IMR-90 (cell line): Measurements from ENCODE around the gene PTPRN2. TPM values are rescaled to one million over a fixed set of nuclear protein-coding genes. Genes with fewer than 3 reads are reported as not detected.

Experiments
- ATAC-seq: fragments of 200-7000 bp; cut with Tn5 transposase; 2 replicates; pipeline ENCODE4 v1.9.1; 2020; ENCODE audit warnings: low read depth, mild to moderate bottlenecking, moderate library complexity
- BruUV-seq: library from RNA; stranded (reverse); fragments of 400-500 nt; replicated peaks from 2 replicates; lab custom pipeline; 2021; lab: Mats Ljungman, UMichigan
- CTCF ChIA-PET: fragments of 300-600 bp; formaldehyde crosslinking; extraction: SDS; loops from one replicate; lab custom pipeline; 2021; ENCODE audit warnings: antibody characterized with exemption; lab: Yijun Ruan, JAX
- POLR2A ChIA-PET: fragments of 300-600 bp; sonication (Branson Sonifier 250); formaldehyde crosslinking; loops from one replicate; lab custom pipeline; 2022; ENCODE audit warnings: antibody characterized with exemption; ENCODE audit not compliant: unreplicated experiment; lab: Charles Lee
- DNase-seq: peaks from one replicate; pipeline ENCODE4 v3.0.0; 2013
- H2AFZ ChIP-seq: replicated peaks from 2 replicates; pipeline ENCODE3; 2013; ENCODE audit warnings: low read length, mild to moderate bottlenecking; ENCODE audit not compliant: poor library complexity
- H2AK5ac ChIP-seq: 2 replicates; pipeline ENCODE4 v1.6.1; 2013; ENCODE audit warnings: low read depth, low read length, inconsistent platforms
- H2AK9ac ChIP-seq: replicated peaks from 2 replicates; pipeline ENCODE3; 2013; ENCODE audit warnings: mild to moderate bottlenecking, low read depth, low read length, moderate library complexity; ENCODE audit not compliant: poor library complexity
- H2BK120ac ChIP-seq: 2 replicates; pipeline ENCODE4 v1.6.1; 2013; ENCODE audit warnings: low read depth, low read length, inconsistent platforms
- H2BK15ac ChIP-seq: 3 replicates; pipeline ENCODE4 v1.6.1; 2013; ENCODE audit warnings: low read depth, low read length, inconsistent platforms
- H2BK20ac ChIP-seq: 2 replicates; pipeline ENCODE4 v1.6.1; 2013; ENCODE audit warnings: low read depth, mild to moderate bottlenecking, inconsistent platforms, low read length, moderate library complexity
- H2BK5ac ChIP-seq: 2 replicates; pipeline ENCODE4 v1.6.1; 2013; ENCODE audit warnings: mild to moderate bottlenecking, low read depth, low read length, inconsistent platforms; ENCODE audit not compliant: poor library complexity, severe bottlenecking
- H3K14ac ChIP-seq: replicated peaks from 2 replicates; pipeline ENCODE4 v1.6.1; 2013; ENCODE audit warnings: low read depth, low read length, inconsistent platforms
- H3K18ac ChIP-seq: 2 replicates; pipeline ENCODE4 v1.6.1; 2013; ENCODE audit warnings: low read depth, low read length, control low read depth
- H3K23ac ChIP-seq: 2 replicates; pipeline ENCODE4 v1.6.1; 2013; ENCODE audit warnings: low read depth, low read length, inconsistent platforms
- H3K27ac ChIP-seq: 2 replicates; pipeline ENCODE4 v1.5.1; 2013; ENCODE audit warnings: mild to moderate bottlenecking, control low read depth, low read length; ENCODE audit not compliant: insufficient read depth
- H3K27me3 ChIP-seq: 2 replicates; pipeline ENCODE4 v1.6.1; 2013; ENCODE audit warnings: low read length; ENCODE audit not compliant: control insufficient read depth, insufficient read depth
- H3K36me3 ChIP-seq: 2 replicates; pipeline ENCODE4 v1.6.1; 2013; ENCODE audit warnings: low read length, mixed read lengths; ENCODE audit not compliant: control insufficient read depth, insufficient read depth
- H3K4ac ChIP-seq: 2 replicates; pipeline ENCODE4 v1.6.1; 2013; ENCODE audit warnings: low read depth, low read length, inconsistent platforms
- H3K4me1 ChIP-seq: 2 replicates; pipeline ENCODE4 v1.6.1; 2013; ENCODE audit warnings: low read length, mixed read lengths; ENCODE audit not compliant: control insufficient read depth, insufficient read depth
- H3K4me2 ChIP-seq: 2 replicates; pipeline ENCODE4 v1.6.1; 2013; ENCODE audit warnings: low read depth, mild to moderate bottlenecking, control low read depth, low read length, moderate library complexity
- H3K4me3 ChIP-seq: 2 replicates; pipeline ENCODE4 v1.5.1; 2013; ENCODE audit warnings: low read depth, mild to moderate bottlenecking, control low read depth, low read length, moderate library complexity; ENCODE audit not compliant: insufficient read depth
- H3K56ac ChIP-seq: 2 replicates; pipeline ENCODE4 v1.6.1; 2013; ENCODE audit warnings: low read length, inconsistent platforms; ENCODE audit not compliant: insufficient read depth; ENCODE audit errors: extremely low read depth
- H3K79me1 ChIP-seq, 2 experiments: 2 replicates each; pipeline ENCODE4 v1.6.1; 2013; ENCODE audit warnings: low read length in 2 of 2, inconsistent platforms in 1 of 2, low read depth in 1 of 2
- H3K9ac ChIP-seq: 2 replicates; pipeline ENCODE4 v1.6.1; 2013; ENCODE audit warnings: low read depth, low read length, control low read depth
- H3K9me1 ChIP-seq: 2 replicates; pipeline ENCODE4 v1.6.1; 2013; ENCODE audit warnings: low read length, inconsistent platforms; ENCODE audit not compliant: insufficient read depth
- H3K9me3 ChIP-seq: 2 replicates; pipeline ENCODE4 v1.6.1; 2013; ENCODE audit warnings: low read length; ENCODE audit not compliant: control insufficient read depth, insufficient read depth
- H4K20me1 ChIP-seq: 2 replicates; pipeline ENCODE4 v1.6.1; 2013; ENCODE audit warnings: low read length, inconsistent platforms; ENCODE audit not compliant: insufficient read depth
- H4K5ac ChIP-seq: 2 replicates; pipeline ENCODE4 v1.6.1; 2013; ENCODE audit warnings: mild to moderate bottlenecking, low read depth, low read length, control low read depth
- H4K8ac ChIP-seq, 2 experiments: 2 replicates each; pipeline ENCODE4 v1.6.1; 2013; ENCODE audit warnings: low read depth in 2 of 2, low read length in 2 of 2, control low read depth in 1 of 2, inconsistent platforms in 1 of 2
- H4K91ac ChIP-seq: 2 replicates; pipeline ENCODE4 v1.6.1; 2013; ENCODE audit warnings: low read depth, low read length, inconsistent platforms; ENCODE audit not compliant: insufficient read depth
- CEBPB ChIP-seq: IDR thresholded peaks from 2 replicates; pipeline ENCODE4 v1.6.1; 2012; ENCODE audit warnings: low read depth, low read length, improper control_type of control experiment
- MAZ ChIP-seq: IDR thresholded peaks from 2 replicates; pipeline ENCODE4 v1.6.1; 2012; ENCODE audit warnings: low read depth, mild to moderate bottlenecking, low read length, improper control_type of control experiment, moderate library complexity, borderline replicate concordance
- MXI1 ChIP-seq: IDR thresholded peaks from 2 replicates; pipeline ENCODE4 v1.6.1; 2012; ENCODE audit warnings: low read depth, mild to moderate bottlenecking, low read length, moderate library complexity, borderline replicate concordance
- RAD21 ChIP-seq: IDR thresholded peaks from 2 replicates; pipeline ENCODE4 v1.6.1; 2012; ENCODE audit warnings: low read length, improper control_type of control experiment
- WGBS, 2 experiments: methylation state at CpG; one replicate each; pipeline versions ENCODE4 v1.1.5 to v1.1.7; 2013; ENCODE audit warnings: missing lambda C conversion rate in 2 of 2; ENCODE audit not compliant: insufficient read length in 1 of 2; ENCODE audit errors: extremely low coverage in 2 of 2; 5-methylcytosine and 5-hydroxymethylcytosine counted together
- dilution Hi-C: fragments of 300-500 bp; cut with HindIII; formaldehyde crosslinking; loops from one replicate; pipeline ENCODE4 v1.14.3; 2018; ENCODE audit warnings: low sequenced_read_pairs; ENCODE audit not compliant: unreplicated experiment
- in situ Hi-C: fragments of 300-500 bp; cut with MboI; formaldehyde crosslinking; loops from 3 replicates; pipeline ENCODE4 v1.14.3; 2019; ENCODE audit warnings: low sequenced_read_pairs, inconsistent platforms, mixed read lengths
- intact Hi-C: fragments of 100-400 bp; cut with micrococcal nuclease; formaldehyde crosslinking; loops from 2 replicates; pipeline ENCODE4 v1.10.0; 2022
- polyA plus RNA-seq, 3 experiments: library from polyadenylated mRNA; depleted of rRNA; stranded (reverse); fragments of >200 nt; gene quantifications; 2 replicates each; pipeline ENCODE4 v1.2.3, GENCODE V29; 2012; ENCODE audit warnings: low replicate concordance in 1 of 3
- total RNA-seq: library from RNA; depleted of rRNA; stranded (reverse); fragments of >200 nt; gene quantifications from 2 replicates; pipeline ENCODE4 v1.2.3, GENCODE V29; 2012

The PTPRN2 gene
- total and polyA plus RNA-seq, 2 of the 4 experiments (the other 2 are of a cell fraction): 0.03 TPM; not detected in 1

DNA sequence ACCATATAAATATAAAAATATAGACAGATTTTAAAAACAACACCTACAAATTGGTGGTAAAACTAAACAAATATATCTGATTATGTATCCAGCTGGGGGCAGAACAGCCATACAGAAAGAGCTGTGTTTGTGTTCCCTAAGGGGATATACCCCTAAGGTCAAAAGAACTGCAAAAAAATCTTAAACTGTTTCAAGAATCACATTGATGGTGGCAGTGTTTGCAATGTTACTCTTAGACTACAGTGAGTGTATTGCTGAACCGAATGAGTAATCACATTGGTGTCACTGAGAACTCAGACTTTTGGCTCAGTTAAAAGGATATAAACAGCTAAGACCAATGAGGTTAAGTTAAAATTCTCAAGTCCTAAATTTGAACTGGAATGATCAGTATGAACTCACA is 27.1 kb upstream of the PTPRN2 start:
- dilution Hi-C loops (no loop called here), intact Hi-C loops (loop anchor here (5.0 to 10.0 kb wide), 2 partner anchors 68 to 210 kb away; partner anchors contain the start of gene ESYT2), in situ Hi-C loops (no loop called here)
- H2BK5ac ChIP-seq: no peak overlapping the region
- H3K4me1 ChIP-seq: peaks cover 5% of the 10 kb centered on the region
- no peak overlapping the region for H3K27ac ChIP-seq
- no peak overlapping the region for H3K14ac ChIP-seq
- TF ChIP-seq MAZ: no peak
- 0 out of 2 replicates have a peak, but pooled peaks have one; percentile 6 for TF ChIP-seq RAD21
- peak; percentile 35; the same call in 1 of the 2 replicates for TF ChIP-seq CEBPB
- peak; percentile 44; the same call in 1 of the 2 replicates for TF ChIP-seq MXI1
- H3K79me1 ChIP-seq: peaks cover 0 to 14% of the 10 kb centered on the region in 2 experiments; a peak in 3 of 4 replicates
- no peak overlapping the region for H4K5ac ChIP-seq
- ChIA-PET POLR2A (no interaction called here), CTCF (interaction anchor here (1.2 to 1.5 kb wide), 2 partner anchors 14 to 33 kb away, joined by 3 to 6 read pairs; no protein-coding TSS in a partner anchor)
- ATAC-seq (peak; percentile 88), DNase-seq (peak; percentile 78)
- no peak overlapping the region for H2BK20ac ChIP-seq
- no peaks in the 10 kb centered on the region for H3K9me3 ChIP-seq
- no peaks in the 10 kb centered on the region for H3K36me3 ChIP-seq
- no peak overlapping the region for H3K4me2 ChIP-seq
- no peak overlapping the region for H4K8ac ChIP-seq
- whole genome bisulfite sequencing, 2 experiments: no CpG with 5 or more reads among the region's 1 CpG
- no peak overlapping the region for H3K4me3 ChIP-seq
- H2BK120ac ChIP-seq: no peak overlapping the region
- H4K91ac ChIP-seq: no peak overlapping the region
- H3K56ac ChIP-seq: no peak overlapping the region
- no peak overlapping the region for H2BK15ac ChIP-seq
- H2AK9ac ChIP-seq: no peak overlapping the region
- no peak overlapping the region for H3K18ac ChIP-seq
- H3K23ac ChIP-seq: no peak overlapping the region
- no peak overlapping the region for H3K4ac ChIP-seq
- peaks cover 9% of the 10 kb centered on the region; the same call in 1 of the 2 replicates for H3K9me1 ChIP-seq
- H3K27me3 ChIP-seq: no peaks in the 10 kb centered on the region
- BruUV-seq: no TSS peak
- H3K9ac ChIP-seq: no peak overlapping the region
- H2AK5ac ChIP-seq: no peak overlapping the region
- no peaks in the 10 kb centered on the region for H4K20me1 ChIP-seq
- no peak overlapping the region for H2AFZ ChIP-seq
